Measurements from ENCODE around the gene NMNAT3.

The NMNAT3 gene

GRCh38 chr3:139578783-139579182 lies 99.0 kb downstream of the NMNAT3 start:
- DNase-seq (ENCODE audit: low read depth in 2 of 2): no peak

GRCh38 chr3:139577909-139578308 lies 99.9 kb downstream of the NMNAT3 start:
- no peak for DNase-seq (ENCODE audit: low read depth in 2 of 2)

- DNase-seq (ENCODE audit: low read depth in 2 of 2): no peak
Observed at GRCh38 chr3:139577346-139577745, 100.4 kb downstream of the NMNAT3 start.

- DNase-seq (ENCODE audit: low read depth in 2 of 2): no peak
Observed at GRCh38 chr3:139574026-139574947, 103.5 kb downstream of the NMNAT3 start.

GRCh38 chr3:139572847-139573672 lies 104.7 kb downstream of the NMNAT3 start:
- no peak for DNase-seq (ENCODE audit: low read depth in 2 of 2)

- no peak for DNase-seq (ENCODE audit: low read depth in 2 of 2)
Observed at GRCh38 chr3:139571711-139572110, 106.1 kb downstream of the NMNAT3 start.

GRCh38 chr3:139564294-139564861 lies 113.4 kb downstream of the NMNAT3 start:
- no peak for DNase-seq (ENCODE audit: low read depth in 2 of 2)

GRCh38 chr3:139561959-139562676 lies 115.7 kb downstream of the NMNAT3 start:
- DNase-seq (ENCODE audit: low read depth in 2 of 2): no peak

GRCh38 chr3:139561255-139561817 lies 116.4 kb downstream of the NMNAT3 start:
- no peak for DNase-seq (ENCODE audit: low read depth in 2 of 2)

GRCh38 chr3:139560411-139560810 lies 117.4 kb downstream of the NMNAT3 start:
- DNase-seq (ENCODE audit: low read depth in 2 of 2): no peak

- DNase-seq (ENCODE audit: low read depth in 2 of 2): no peak
Observed at GRCh38 chr3:139559541-139559940, 118.2 kb downstream of the NMNAT3 start.

- DNase-seq (ENCODE audit: low read depth in 2 of 2): no peak
Observed at GRCh38 chr3:139558351-139559266, 119.2 kb downstream of the NMNAT3 start.

GRCh38 chr3:139557041-139557440 lies 120.7 kb downstream of the NMNAT3 start:
- DNase-seq (ENCODE audit: low read depth in 2 of 2): no peak

- DNase-seq (ENCODE audit: low read depth in 2 of 2): no peak
Observed at GRCh38 chr3:139555249-139555648, 122.5 kb downstream of the NMNAT3 start.

- DNase-seq (ENCODE audit: low read depth in 2 of 2): no peak
Observed at GRCh38 chr3:139554628-139555027, 123.1 kb downstream of the NMNAT3 start.

- no peak for DNase-seq (ENCODE audit: low read depth in 2 of 2)
Observed at GRCh38 chr3:139552632-139553365, 125.0 kb downstream of the NMNAT3 start.

GRCh38 chr3:139548801-139549200 lies 129.0 kb downstream of the NMNAT3 start:
- no peak for DNase-seq (ENCODE audit: low read depth in 2 of 2)

GRCh38 chr3:139547666-139548065 lies 130.1 kb downstream of the NMNAT3 start:
- no peak for DNase-seq (ENCODE audit: low read depth in 2 of 2)

- DNase-seq (ENCODE audit: low read depth in 2 of 2): no peak
Observed at GRCh38 chr3:139546772-139547171, 131.0 kb downstream of the NMNAT3 start.

All from stimulated activated CD8-positive, alpha-beta memory T cell treated with anti-CD3 and anti-CD28 coated beads, Interleukin-15, amount 100 ng/mL, for 4 hours (primary cell).